ENCODE measurements around the gene ST6GALNAC3. TPM values are rescaled to one million over a fixed set of nuclear protein-coding genes. Genes with fewer than 3 reads are reported as not detected.

Gene ST6GALNAC3
- total RNA-seq, 4 donors from 2014 or later: 9.7 to 34.0 (median 14.1) TPM

DNA sequence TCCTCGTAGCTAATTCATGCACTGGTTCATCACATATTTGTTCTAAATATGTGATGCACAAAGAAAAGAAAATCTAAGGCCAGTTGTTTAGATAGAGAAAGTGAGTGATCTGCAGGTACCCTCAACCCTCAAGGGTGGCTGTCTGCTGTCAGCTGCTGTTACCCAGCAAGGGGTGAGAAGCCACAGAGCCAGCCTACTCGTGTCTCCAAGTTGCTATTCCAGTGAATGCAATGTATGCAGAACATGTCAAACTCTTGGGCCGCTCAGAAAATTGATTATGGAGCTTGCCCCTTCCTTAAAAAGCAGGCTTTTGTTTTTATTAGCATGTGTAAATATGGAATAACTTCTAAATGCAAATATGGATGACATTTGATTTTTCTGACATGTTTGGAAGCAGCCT lies 456.4 kb downstream of the ST6GALNAC3 start:
- DNase-seq (ENCODE audit: low spot score) (no peak), ATAC-seq (ENCODE audit: low FRiP score) (no peak)
- TF ChIP-seq, protein P1, sequence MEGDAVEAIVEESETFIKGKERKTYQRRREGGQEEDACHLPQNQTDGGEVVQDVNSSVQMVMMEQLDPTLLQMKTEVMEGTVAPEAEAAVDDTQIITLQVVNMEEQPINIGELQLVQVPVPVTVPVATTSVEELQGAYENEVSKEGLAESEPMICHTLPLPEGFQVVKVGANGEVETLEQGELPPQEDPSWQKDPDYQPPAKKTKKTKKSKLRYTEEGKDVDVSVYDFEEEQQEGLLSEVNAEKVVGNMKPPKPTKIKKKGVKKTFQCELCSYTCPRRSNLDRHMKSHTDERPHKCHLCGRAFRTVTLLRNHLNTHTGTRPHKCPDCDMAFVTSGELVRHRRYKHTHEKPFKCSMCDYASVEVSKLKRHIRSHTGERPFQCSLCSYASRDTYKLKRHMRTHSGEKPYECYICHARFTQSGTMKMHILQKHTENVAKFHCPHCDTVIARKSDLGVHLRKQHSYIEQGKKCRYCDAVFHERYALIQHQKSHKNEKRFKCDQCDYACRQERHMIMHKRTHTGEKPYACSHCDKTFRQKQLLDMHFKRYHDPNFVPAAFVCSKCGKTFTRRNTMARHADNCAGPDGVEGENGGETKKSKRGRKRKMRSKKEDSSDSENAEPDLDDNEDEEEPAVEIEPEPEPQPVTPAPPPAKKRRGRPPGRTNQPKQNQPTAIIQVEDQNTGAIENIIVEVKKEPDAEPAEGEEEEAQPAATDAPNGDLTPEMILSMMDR (IDR thresholded peaks at IDR 0.05): no peak

DNA sequence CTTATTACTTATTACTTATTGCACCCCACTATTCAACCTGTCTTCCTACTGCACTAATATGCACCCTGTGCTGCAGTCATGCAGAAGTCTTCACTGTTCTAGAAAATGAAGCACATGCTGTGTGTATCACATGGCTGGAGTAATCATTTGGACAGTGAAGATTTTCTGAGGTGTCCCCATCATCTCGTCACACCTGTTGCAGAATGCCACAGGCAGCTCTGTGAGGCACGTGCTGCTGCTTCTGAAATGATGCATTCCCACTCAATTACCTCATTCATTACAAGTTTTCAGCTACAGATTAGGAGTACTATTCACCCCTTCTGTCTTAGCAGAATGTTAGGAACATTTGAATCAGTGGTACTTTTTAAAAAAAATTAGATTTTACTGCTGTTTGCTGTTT lies 467.1 kb downstream of the ST6GALNAC3 start:
- no peak for ATAC-seq (ENCODE audit: low FRiP score)
- TF ChIP-seq, protein P1 (IDR thresholded peaks at IDR 0.05): no peak
- DNase-seq (ENCODE audit: low spot score): no peak

DNA sequence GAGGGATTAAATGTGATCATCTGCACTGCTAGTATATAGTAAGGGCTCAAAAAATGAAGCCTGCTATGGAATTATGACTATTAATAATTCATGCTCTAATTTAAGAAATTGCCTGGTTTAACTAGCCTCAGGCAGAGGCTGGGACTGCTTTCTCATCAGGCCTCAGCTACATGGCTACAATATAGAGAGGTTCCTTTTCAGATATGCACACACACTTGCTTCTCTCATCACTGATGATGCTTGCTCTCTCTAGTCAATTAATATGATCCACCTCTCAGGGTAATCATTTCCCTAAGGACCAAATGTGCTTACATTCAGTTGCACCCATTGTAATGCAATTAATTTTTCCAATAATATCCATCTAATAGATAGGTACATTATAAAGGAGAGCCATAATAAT lies 467.8 kb downstream of the ST6GALNAC3 start:
- no peak for ATAC-seq (ENCODE audit: low FRiP score)

DNA sequence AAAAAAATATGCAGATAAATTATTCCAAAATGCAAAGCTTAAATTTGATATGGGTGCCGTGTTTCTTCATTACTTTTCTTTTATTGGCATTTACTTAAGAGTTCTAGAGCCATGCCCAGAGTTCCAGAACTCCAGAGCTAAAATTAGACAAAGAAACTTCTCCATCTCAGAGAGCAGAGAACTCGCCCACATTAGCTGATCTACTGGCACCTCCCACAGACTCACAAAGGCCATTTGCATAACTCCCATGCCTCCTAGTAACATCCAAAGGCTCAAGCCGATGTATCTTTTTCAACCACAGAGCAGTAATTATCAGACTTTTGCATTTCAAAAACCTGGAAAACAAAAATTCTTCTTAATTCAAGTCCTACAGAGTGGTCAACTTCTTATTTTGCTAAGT lies 468.9 kb downstream of the ST6GALNAC3 start:
- no peak for ATAC-seq (ENCODE audit: low FRiP score)
- DNase-seq (ENCODE audit: low spot score): no peak
- TF ChIP-seq, protein P1 (IDR thresholded peaks at IDR 0.05): no peak

More for the DNA sequence above, 467.8 kb downstream of the ST6GALNAC3 start:
- TF ChIP-seq, protein P1 (IDR thresholded peaks at IDR 0.05): no peak
- DNase-seq (ENCODE audit: low spot score): no peak

DNA sequence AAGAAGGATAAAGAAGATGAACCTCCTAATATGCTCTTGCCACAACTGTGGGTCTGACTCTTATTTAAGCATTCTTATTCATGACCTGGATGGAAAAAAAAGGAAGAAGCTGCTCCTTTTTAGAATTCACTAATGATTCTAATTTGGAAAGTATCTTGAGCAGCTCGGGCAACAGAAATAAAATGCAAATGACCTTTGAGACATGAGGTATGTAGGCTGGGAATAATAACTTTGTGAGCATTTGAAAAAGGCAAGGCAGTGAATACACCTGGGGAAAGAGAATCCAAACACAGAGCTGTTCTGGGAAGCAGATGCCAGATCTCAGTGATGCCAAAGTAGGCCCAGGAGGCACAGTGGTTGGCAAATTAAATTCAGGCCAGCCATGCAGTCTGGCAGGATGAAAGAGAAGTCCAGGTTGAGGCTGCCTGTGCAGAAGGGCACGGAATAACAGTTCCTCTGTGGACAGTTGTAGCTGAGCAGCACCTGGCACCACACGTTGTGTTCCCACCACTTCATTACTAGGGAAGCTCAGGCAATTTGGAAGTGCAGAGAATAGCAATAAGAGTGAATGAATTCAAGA lies 471.9 kb downstream of the ST6GALNAC3 start:
- DNase-seq (ENCODE audit: low spot score) (no peak), ATAC-seq (ENCODE audit: low FRiP score) (no peak)
- TF ChIP-seq, protein P1 (IDR thresholded peaks at IDR 0.05): no peak

DNA sequence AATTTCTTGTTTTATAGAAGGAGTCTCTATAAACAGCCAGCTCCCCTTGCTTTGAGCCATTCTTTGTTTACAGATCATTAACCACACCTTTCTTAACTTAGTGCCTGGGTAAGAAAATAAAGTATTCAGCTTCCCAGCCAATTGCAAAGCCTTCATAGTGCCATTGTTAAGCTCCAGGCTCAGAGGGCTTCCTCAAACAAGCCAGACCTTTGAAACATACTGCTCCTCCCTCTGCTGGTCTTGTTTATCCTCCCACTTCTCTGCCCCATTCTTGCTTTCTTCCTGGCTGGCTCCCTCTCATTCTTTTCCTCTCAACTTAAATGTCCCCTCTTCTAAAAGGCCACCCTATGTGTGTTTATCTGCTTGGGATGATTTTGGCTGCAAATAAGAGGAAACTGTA lies 473.4 kb downstream of the ST6GALNAC3 start:
- DNase-seq (ENCODE audit: low spot score): no peak
- TF ChIP-seq, protein P1 (IDR thresholded peaks at IDR 0.05): no peak
- ATAC-seq (ENCODE audit: low FRiP score): no peak

DNA sequence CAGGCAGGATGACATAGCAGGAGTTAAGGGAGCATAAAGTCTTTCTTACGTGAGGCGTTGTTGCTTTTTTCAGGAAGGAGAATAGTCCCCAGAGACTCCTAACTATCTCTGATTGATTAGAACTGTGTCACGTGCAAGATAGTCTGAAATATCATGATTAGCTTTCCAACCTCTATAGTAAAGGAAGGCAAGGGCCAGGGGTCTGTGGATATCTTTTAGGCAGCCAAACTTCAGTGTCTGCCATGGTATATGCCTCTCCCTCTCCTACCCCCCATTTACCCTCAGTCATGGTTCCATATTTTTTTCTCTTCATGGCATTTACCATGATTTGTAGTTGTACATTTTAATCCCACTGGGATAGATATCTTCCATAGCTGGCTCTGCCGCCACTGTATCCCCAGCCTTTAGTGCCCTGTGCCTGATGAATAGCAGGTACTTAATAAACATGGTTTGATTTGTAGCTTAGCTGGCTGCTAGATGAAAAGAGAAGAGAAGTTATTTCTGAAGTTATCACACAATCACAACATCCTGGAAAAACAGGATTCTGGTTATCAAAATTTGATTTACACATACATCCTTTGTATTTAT lies 474.1 kb downstream of the ST6GALNAC3 start:
- TF ChIP-seq, protein P1 (IDR thresholded peaks at IDR 0.05): no peak
- DNase-seq (ENCODE audit: low spot score): no peak
- no peak for ATAC-seq (ENCODE audit: low FRiP score)

All from omental fat pad (tissue), 4 donors.